GM21423 (cell line): ENCODE data around the gene ALPP.
"Not testable (repeated sequence)": the region's sequence is repeated elsewhere in the genome, so short reads cannot be mapped to it uniquely, and the experiment has no call there.

ENCODE experiments used
- ATAC-seq: cut with Tn5 transposase; IDR thresholded peaks from one replicate; pipeline ENCODE4 v1.9.1; 2021; ENCODE audit warnings: mild to moderate bottlenecking, moderate library complexity; ENCODE audit not compliant: unreplicated experiment

ALPP gene

GRCh38 chr2:232400256-232401015, 21.9 kb downstream of the ALPP start:
- ATAC-seq, result no peak

DNA sequence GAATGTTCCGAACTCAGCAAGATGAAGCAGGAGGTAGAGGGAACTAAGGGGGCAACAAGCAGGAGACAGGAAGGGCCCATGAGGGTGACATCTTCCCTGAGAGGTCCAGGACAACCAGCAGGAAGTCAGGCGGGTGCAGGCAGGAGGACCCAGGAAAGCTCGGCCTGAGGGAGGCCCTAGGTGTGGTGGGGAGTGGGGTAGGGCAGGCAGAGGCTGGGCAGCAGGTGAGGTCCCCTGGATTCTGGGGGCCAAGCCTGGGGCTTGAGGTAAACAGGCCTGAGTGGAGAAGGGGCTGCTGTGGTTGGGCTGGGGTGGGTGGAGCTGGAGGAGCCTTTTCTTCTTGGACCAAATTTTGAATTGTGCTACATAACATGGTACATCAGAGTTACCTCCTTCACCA, 24.0 kb downstream of the ALPP start:
- no peak for ATAC-seq

GRCh38 chr2:232405943-232406510, 27.5 kb downstream of the ALPP start:
- ATAC-seq, result no peak

DNA sequence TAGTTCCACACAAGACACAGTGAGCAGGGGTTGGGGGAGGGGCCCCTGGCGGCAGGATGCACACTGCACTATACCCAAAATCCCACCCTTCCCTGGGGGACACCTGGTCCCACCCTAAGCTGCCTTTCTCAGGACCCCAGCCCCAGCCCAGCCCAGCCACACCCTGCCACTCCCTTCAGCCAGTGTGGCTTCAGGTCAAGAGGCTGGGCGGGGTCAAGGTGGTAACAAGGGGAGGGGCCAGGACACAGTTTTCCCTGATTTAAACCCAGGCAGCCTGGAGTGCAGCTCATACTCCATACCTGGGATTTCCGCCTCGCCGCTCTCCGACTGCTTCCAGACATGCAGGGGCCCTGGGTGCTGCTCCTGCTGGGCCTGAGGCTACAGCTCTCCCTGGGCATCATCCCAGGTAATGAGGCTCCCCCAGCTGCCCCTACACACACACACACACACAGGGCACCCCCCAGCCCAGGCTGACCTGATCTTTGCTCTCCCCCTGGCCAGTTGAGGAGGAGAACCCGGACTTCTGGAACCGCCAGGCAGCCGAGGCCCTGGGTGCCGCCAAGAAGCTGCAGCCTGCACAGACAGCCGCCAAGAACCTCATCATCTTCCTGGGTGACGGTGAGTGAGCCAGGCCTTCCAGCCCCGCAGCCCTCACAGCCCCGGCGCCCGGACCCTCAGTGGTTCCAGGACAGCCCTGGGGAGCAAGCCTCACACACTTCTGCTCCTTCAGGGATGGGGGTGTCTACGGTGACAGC, 28.2 kb downstream of the ALPP start, which contains the start of gene ALPG:
Gene ALPG (plus strand): TSS at position 289 of the 755 bp plus-strand sequence. CDS start 51 bp downstream, at position 340.
- ATAC-seq, result no peak

- not testable (repeated sequence) for ATAC-seq
Measured at GRCh38 chr2:232407428-232408150, 29.0 kb downstream of the ALPP start.

DNA sequence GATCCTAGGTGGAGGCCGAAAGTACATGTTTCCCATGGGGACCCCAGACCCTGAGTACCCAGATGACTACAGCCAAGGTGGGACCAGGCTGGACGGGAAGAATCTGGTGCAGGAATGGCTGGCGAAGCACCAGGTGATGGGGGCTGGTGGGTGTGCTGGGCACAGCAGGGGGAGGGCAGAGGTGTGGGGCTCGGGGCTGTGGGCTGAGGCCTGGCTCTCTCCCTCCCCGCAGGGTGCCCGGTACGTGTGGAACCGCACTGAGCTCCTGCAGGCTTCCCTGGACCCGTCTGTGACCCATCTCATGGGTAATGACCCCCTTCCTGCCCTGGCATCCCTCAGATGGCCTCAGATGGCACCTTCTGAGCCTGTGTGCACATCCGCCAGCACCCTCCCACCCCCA, 29.7 kb downstream of the ALPP start:
- not testable (repeated sequence) for ATAC-seq

- not testable (repeated sequence) for ATAC-seq
Measured at GRCh38 chr2:232409617-232410016, 31.1 kb downstream of the ALPP start.

DNA sequence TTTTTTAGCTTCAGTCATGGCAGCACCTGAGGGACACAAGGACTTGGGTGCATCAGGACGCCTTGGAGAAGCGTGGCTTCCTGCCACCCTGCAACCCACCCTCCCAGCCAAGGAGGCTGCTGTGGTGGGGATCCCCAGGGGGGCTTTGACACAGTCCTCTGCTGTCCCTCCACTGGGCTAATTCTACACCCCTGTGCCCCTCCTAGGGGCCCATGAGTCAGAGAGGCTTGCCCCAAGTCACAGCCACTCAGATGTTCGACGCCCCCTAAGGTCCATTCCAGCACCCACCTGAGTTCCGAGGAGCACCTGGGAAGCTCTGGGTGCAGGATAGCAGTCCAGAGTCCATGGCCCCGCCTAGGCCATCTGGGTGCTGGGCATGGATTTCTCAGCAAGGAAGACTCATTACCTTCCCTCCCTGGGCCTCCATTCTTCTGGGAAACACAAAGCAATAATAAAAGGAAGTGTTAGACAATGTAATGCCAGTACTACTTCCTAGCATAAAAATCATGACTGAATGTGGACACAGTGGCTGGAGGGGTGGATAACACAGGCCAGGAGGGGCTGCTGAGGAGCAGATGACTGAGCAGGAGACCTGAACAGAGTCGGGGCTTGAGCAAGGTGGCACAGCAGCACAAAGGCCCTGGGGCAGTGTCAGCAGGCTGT, 31.8 kb downstream of the ALPP start:
- ATAC-seq, result no peak

DNA sequence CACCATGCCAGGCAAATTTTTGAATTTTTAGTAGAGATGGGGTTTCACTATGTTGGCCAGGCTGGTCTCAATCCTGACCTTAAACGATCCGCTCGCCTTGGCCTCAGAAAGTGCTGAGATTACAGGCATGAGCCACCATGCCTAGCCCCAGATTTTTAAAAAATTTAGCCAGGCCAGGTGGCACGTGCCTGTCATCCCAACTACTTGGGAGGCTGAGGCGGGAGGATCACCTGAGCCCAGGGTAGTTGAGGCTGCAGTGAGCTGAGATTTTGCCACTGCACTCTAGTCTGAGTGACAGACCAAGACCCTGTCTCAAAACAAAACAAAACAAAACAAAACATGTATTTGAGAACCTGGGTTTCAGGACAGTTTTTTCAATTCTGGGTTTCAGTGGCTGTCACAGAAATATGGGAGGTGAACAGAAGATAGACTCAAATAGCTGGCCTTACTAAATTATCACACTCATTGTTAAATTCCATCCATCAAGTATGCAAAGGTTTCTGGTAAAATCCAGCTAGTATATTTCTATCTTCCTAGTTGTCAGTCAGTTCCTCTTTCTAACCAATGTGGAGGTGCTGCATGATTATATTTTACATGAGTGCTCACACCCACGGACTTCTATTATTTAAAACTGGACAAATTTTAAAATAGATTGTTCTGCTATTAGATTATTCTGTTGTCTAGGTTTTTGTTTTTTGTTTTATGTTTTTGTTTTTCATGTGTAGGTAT, 33.5 kb downstream of the ALPP start:
- ATAC-seq, result no peak

- no peak for ATAC-seq
Measured at GRCh38 chr2:232412986-232413385, 34.4 kb downstream of the ALPP start.

- no peak for ATAC-seq
Measured at GRCh38 chr2:232415138-232415690, 36.7 kb downstream of the ALPP start.

DNA sequence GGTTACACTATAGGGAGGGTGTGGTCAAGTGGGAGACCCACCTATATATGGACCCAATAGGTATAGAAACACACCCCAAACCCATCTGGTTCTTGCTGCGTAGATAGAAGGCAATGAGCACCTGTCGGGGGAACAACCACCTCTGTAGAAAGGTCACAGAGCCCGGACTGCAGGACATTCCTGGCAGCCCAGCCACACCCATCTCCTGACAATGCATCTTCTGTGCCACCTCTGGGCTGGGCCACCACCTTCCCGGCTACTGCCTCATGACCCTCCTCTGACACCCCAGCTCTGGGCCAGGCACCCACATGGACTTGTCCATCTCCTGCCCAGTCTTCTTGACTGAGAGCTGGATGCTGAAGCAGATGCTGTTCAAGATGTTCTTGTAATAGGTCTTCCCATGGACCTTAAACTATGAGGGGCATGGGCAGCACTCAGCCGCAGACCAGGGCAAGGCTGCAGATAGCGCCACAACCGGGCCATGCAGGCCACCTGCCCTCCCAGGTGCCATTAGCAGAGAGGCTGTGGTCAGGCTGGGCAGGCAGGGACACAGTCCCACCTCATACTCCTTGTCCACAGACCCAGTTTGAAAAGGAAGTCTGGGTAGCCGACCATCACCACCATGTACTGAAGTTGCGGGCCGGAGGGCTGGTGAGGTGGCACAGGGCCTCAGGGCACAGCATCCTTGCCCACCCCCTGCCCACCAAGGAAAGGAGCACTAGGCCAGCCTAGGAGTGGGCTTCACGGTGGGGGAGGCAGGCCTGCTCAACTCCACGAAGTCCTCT, 37.4 kb downstream of the ALPP start:
- no peak for ATAC-seq

GRCh38 chr2:232416521-232417470, 38.2 kb downstream of the ALPP start:
- no peak for ATAC-seq

GRCh38 chr2:232417489-232417888, 38.9 kb downstream of the ALPP start:
- no peak for ATAC-seq

GRCh38 chr2:232418056-232418455, 39.5 kb downstream of the ALPP start:
- ATAC-seq, result no peak

DNA sequence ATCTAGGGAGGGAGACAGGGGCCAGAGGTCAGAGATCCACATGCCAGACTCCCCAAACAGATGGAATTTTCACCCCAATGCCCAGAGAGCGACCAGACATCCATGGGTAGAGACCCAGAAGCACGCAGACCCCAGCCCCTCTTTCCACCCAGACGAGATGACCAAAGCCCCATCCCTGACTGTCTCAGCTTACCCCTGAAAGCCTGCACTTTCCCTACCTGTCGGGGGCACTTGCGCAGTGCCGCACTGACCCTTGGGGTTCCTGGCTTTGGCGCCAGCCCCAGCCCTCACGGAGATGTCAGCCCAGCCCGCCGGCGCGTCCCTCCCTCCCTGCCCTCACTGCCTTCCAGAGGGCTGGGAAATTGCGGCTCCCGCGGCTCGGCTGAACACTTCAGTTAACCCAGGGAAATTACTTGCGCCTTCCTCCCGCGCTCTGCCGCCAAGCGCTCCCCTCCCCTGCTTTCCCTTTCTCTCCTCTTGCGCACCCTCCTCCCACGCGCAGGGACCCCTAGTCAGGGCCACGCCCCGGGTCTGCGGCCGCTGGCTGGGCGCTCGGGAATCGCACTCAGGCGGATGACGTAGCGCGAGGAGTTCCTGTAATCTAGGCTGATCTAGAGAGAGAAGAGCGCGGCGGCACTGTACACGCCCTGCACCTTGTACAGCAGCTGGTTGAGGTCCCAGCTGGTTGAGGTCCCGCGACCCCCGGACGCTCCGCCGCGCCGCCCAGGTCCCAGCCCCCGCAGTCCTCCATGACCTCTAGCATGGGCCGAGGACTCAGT, 40.1 kb downstream of the ALPP start:
- ATAC-seq, result no peak
